Fibroblast of the conjunctiva (primary cell): ENCODE data around the gene PIGU.

Source experiments
- DNase-seq: peaks from one replicate; pipeline ENCODE4 v3.0.0-alpha.2; 2010; ENCODE audit warnings: low read depth

The PIGU gene

DNA sequence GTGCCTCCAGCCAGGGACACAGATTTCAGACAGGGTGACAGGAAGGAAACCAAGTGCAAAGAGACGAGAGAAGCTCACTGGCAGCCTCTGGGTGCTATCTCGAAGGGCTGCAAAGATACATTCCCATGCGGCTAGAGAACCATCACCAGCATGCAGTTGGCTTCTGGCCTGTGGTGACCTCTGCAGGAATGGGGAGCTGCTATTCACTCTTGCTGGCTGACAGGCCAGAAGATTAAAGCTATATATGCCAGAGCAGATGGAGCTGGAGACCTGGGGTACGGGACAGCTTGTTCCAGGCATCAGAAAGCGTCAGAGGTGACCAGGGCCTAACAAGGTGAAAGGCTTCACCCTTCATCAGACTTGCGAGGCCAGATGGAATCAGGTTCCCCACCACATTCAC lies 98.4 kb downstream of the PIGU start:
- no peak for DNase-seq

DNA sequence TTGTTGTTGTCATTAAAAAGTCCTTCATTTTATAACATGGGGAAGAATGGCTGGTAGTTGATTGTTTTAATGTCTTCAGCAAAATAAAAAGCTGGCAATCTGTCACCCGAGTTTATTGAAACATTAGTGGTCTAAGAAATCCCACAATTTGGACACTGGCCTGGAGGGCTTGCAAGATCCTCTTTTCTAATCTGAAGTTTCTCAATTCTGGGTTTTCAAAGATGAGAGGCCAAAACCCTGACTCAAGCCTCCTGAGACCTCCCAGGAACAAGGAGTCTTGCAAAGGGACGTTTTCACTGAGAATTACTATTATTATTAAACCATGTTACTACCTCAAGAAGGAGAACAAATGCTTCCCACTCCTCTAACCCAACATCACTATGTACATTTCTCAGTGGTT lies 98.9 kb downstream of the PIGU start:
- no peak for DNase-seq

DNA sequence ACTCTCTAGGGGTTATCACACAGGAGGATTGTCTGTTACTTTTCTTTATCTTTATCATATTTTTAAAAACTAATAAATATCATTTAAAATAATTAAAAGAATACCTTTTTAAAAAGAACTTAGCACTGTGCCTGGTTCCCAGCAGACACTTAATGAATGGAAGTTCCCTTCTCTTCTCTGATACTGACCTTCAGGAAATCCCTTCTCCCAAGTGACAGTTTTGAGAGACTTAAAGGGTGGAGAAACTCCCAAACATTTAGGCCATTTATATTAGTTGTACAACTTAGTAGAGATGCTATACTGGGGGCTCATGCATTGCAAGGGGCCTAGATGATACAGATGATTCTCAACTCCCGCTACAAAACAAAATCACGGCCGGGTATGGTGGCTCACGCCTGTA lies 99.8 kb downstream of the PIGU start:
- no peak for DNase-seq

DNA sequence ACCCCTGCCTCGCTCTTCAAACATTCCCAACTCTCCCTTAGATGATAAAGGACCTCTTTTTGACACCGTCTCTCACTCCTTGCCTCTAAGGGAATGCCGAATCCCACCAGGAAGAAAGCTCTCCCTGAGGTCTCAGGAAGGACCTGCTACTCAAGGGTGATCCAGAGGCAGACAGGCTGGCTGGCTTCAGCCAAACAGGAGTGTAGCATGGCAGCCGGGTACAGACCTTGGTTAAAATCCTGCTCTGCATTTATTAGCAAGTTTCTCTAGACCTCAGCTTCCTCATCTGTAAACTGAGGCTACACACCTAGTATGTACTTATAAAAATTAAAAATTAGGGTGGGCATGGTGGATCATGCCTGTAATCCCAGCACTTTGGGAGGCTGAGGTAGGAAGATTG lies 101.1 kb downstream of the PIGU start:
- no peak for DNase-seq

DNA sequence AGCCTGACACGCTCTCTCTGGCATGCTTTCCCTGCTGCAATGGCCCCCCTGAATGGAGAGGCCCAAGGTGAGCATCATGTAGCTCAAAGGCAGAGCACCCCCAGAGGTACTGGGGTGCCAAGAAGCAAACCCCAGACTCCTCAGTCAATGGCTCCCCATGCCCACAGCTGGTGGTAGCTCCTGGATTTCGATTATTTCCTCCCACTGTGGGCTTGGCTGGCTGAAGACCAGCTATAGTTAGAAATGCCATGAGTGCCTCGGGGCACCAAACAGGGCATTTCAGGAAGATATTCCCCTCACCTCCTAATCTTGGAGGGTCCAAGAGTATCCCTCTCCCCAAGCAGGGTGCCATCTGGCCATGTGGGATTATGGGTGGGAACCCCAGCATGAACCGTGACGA lies 101.6 kb downstream of the PIGU start:
- DNase-seq: no peak

DNA sequence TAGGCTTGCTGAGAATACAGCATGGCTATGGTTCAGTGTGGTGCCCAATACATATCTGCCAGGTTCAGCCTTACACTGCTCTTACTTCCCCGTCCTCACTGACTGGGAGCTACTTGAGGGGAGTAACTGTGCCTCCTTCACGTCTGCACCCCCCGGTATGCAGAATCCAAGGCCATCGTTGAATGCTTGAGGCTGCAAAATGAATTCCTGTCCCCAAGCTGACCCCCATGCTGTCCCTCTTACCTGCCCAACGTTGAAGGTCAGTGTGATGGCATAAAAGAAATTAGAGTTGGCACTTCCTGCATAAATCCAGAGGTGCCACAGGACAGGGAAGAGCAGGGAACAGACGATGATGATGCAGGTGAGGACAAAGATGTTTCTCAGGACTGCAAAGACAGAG lies 102.0 kb downstream of the PIGU start:
- no peak for DNase-seq

DNA sequence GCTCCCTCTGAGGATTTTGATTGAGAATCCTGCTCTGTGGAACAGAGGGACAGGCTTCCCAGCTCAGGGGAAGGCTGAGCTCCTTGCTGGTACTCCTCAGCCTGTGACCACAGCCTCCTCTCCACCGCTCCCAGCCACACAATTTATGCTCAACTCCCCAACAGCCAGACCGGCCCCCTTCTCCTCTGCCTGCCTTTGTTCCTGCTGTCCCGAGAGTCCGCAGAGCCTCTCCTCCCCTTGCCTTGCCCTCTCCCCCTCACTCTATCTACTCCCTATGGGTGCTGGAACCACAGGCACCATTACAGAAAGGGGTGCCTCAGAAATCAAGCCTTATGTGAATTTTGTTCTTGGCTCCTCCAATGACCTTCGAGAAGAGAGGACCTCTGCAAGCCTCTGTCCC lies 102.5 kb downstream of the PIGU start:
- DNase-seq: no peak

DNA sequence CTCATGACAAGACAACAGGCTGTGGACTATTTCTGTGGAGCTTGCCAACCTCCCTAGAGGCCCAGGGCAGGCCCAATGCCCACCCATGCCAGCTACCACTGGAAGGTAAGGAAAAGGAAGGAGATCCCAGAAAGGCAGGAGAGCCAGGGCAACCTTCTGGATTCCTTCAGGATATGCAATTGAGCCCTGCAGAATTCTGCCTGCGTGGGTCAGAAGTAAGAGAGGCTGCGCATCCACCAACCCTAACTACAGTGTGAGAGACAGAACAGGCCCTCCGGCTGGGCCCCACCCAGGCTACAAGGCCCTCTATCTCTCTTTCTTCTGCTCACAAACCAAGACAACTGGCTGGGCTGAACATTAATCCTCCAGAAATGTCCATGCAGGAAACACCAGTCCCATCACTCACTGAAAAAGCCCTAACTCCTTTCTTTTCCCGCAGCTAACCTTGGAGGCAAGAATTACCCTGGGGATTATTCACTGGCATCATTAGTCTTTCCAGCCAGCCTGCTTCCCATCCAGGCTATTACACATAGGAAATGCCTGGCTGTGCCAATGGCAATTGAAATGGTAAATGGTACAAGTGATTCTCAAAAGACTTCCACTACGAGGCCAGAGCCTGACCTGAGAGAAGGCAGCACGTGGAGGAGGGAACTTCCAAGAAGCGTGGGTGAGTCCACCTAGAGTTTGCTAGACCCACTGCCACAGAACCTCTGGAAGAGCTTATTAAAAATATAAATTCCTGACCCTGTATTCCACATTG lies 103.2 kb downstream of the PIGU start:
- no peak for DNase-seq

DNA sequence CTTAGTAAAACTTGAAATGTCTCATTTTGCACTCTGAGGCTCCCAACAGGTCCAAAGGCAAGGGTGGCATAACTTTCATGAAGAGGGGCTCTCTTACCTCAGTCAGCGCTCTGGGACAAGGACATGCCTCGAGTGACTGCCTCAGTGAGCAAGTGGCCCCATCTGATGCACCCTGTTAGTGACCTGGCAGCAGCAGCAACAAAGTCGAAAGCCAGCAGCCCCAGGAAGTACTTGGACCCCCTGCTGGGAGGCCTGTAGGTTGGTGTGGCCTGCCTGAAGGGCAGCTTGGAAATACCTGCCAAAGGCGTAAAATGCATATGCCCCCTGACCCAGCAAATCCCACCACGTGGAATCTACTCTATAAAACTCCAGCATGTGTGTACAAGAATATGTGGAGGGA lies 105.1 kb downstream of the PIGU start:
- DNase-seq: no peak

DNA sequence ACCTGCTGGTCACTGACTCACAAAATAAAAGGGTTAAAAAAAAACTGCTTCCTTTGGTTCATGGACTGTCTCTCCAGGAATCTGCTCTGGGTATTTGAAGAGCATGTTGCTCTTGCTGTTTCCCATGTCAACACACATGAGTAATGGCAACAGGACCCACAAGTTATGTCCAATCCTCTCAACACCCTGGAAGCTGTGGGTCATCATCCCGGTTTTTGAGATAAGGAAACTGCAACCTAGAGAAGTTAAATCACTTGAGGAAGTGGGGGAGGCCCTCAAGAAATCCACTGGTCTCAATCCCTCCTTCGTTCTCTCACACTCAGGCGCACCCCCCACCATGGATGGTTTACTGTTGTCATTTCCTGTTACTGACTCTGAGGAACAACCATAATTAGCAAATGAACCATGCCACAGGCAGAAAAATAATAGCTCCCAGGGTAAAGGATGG lies 106.0 kb downstream of the PIGU start:
- DNase-seq: no peak

DNA sequence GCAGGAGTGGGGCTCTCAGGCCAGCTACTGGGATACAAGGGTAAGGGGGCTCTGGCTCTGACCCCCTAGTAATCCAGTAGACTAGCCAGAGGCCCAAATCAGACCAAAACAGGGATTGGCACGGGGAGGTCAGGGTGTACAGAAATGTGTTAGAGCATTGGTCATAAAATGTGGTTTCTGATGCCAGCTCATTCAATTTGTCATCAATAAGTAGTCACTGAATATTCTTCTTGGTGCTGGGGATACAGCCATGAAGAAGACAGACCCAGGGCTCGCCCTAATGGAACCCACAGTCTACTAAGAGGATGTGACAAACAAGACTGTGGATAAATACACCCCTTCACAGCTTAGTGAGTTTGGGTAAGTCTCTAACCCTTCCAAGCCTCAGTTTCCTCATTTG lies 107.3 kb downstream of the PIGU start:
- no peak for DNase-seq

DNA sequence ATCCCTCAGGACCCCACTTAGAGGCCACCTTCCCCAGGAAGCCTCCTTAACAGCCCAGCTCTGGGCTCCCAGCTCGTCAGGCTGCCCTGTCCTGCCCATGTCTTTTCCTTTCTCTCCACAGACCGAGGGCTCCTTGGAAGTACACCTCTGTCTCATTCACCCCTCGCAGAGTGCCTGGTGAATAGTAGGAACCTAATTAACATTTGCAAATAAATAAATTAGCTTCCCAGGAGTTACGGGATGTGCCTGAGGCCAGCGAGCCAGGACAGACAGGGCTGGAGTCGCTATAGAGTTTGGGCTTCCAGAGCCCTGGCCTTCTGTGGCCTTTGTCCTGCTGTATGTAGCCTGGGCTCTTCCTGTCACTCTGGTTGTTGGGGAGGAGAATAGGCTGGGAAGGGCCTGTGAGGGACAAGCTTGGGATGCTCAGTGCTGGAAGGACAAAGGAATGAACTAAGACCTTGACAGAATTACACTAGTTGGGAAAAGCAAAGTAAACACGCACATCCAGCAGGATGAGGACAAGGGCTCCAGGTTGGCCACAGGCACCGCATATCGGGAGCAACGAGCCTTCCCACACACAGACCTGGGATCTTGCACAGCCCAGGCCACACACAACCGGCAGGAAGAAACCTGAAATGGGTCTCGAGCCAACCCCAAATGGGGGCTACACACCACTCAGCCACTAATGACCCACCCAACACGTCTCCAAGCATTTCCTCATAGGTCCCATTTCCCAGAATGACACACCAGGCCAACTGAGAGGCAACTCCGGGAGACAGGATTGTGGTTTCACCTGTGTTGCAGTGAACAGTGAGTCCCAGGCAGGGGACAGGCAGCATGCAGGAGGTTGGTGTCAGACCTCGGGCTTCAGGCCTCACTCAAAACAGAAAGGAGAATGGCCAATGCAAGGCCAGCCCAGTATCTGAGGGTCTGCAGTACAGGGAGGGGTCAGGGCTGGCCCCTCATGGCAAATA lies 108.7 kb downstream of the PIGU start:
- no peak for DNase-seq

DNA sequence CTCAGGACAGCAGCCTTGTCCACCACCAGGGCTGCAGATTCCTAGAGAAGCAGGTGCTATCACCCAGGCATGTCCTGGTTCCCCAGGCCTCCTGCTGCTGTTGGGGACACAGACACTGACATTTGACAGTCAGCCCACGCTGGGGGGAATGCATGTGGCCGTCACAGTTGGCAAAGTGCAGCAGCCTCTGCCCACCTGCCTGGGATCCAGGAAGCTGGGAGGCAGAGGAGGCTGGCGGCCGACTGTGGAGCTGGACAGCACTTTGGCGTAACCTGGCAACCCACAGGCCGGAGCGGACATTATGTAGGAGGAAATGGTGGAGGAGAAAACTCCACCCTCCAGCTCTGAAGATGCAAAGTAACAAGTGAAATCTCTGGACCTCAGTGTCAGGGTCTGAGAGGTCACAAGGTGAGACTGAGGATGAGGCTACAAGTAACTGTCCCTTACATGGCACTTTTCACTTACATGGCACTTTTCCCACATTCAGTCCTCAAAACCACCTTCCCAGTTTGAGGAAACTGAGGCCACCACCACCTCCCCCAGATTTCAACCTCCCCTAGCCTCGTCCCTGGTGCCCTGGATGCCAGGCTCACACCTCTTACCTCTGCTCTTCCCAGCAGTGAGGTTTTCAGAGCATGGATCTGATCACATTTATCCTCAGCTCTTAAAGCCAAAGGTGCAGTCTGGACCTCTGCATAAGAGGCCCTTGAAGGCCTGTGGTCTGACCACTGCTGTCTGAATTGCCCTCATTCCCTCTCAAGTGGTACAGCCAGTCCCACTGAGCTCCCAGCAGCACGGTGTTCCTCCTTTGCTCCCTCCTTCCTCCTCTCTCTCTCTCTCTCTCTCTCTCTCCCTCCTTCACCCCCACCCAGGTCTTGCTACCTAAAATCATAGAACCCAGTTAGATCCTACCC lies 109.7 kb downstream of the PIGU start:
- no peak for DNase-seq

DNA sequence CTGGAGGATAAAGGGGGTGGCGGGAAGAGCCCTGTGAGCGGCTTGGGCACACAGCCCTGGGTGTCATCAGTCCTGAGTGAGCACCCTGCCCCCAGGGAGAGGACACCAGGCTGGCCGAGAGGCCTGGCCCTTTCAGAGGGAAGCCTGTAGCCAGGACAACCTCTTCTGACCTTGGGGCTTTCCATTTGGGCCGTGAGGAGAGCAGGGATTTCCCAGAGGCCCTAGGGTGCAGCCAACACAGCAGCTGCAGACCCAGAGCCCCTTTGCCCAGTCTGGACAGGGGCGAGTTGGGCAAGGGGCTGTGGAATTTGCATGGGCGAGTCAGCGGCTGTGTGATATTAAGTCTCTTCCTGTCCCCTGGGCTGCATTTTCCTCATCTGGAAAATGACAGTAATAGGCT lies 112.1 kb downstream of the PIGU start:
- no peak for DNase-seq

DNA sequence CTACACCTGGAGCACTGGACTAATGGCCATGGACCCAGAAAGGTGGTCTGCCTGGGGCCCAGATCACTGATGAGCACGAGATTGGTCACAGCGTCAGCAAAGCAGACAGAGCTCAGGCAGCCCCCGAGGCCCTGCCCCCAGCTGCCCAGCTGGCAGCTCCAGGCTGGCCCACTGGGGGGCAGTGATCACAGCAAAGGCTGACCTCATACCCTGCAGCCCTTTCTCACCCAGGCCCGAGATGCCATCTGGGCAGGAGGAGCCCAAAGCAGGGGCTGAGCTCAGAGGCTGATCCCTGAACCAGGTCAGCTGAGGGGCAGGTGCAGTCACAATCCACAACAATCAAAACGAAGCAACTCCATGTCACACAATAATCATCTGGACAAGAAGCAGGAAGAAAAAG lies 114.3 kb downstream of the PIGU start:
- no peak for DNase-seq

DNA sequence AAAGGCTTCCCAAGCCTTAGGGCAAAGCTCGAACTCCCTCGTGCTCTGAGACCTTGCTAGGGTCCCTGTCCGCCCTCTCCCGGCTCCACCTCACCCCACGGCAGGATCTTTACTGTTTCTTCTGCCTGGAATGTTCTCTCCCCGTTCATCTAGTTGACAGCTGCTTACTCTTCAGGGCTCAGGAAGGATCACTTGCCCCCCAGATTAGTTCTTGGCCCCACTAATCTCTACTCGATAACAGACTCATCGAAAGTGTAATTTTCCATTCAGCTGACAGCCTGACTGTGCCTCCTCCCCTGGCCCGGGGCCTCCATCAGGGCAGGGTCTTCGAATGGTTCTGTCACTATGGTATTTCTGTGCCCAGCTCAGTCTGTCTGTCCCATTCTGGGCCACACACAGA lies 115.2 kb downstream of the PIGU start:
- no peak for DNase-seq

DNA sequence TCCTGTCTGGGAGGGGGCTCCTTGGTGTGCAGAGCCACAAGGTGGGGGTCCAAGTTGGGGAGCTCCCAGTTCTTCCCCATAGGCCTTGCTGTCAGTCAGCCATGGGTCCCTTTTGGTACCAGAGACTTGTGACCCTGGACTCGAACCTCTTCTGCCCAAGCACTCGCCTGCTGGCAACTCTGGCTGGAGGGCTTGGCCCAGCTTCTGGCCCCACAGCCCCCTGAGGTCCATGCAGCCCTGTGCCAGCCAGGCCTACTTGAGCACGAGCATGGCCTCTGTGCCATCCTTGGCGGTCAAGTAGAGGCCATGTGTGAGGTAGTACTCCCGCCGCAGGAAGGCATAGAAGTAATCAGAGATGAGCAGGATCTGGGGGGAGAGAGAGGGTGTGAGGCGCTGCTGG lies 116.3 kb downstream of the PIGU start:
- DNase-seq: no peak

DNA sequence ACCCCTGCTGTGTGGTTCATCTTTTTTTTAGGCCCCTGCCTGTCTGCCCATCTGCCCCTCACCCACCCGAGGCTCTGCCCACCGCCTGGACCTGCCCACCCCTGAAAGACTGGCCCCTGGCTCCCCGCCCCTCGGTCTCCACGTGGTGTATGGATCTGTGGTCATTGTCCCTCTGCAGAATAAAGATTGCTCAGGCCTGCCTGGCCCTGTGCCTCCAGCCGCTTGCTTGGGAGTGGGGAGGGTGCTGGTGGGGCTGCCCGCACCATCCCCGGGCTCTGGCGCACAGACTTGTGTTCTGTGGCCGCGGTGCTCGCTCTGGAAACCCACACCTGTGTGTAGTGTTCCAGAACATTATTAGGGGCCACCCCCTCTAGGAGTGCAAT lies 116.8 kb downstream of the PIGU start:
- no peak for DNase-seq

DNA sequence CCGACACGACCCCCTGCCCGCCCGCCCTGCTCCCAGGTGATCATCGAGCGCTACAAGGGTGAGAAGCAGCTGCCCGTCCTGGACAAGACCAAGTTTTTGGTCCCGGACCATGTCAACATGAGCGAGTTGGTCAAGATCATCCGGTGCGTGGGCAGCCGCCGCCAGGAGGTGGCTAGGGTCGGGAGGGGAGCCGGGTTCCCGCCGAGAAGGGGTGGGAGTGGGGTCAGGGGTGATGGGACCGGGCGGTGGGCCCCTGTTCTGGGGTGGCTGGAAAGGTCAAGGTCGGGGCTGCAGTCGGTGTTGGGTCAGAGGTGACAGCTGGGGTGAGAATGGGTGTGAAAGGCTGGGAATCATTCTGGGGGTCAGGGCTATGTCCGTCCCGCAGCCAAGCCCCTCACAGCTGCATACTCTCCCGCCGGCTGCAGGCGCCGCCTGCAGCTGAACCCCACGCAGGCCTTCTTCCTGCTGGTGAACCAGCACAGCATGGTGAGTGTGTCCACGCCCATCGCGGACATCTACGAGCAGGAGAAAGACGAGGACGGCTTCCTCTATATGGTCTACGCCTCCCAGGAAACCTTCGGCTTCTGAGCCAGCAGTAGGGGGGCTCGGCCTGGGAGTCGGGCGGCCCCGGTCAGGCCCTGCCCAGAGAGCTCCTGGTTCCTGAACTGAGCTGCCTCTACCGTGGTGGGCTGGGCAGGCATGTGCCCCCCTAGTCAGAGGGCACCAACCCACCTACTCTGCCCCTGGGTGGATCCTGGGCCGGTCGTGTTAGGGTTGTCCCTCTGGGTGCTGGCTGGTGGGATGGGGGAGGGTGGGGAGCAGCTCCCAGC lies 117.4 kb downstream of the PIGU start:
- DNase-seq: no peak

DNA sequence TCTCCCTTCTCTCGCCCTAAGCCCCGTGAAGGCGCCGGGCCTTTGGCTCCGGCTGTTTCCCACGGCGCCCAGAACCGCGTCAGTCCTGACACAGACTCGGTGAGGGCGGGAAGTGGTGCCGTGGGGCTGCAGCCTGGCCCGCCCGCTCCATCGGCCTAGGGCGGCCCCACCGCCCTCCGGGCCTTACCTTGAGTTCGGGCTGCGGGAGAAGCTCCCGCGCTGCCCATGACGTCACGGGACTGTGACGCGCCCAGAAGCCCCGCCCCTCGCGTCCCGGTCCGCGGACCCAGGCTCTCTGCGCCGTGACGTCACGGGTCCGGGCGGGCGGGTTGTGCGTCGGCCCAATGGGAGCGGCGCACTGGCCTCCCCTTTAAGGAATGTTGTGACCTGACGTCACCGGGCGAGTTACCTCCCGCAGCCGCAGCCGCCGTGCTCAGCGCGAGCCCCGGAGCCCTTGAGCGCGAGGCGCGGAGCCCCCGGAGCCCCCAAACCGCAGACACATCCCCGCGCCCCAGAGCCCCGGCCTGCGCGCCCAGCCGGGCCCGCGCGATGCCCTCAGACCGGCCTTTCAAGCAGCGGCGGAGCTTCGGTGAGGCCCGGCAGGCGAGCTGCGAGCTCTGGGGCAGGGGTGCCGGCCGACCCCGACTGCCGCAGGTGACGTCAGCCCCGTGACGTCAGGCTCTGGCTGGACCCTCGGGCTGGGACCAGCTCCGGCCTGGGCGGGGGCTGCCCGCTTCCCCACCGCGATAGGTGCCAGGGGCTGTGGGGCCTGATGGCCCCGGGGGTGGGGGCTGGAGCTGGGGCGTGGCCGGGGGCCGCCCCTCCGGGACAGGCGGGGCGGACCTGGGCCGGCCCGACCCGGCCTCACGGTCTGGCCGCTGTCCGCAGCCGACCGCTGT lies 118.3 kb downstream of the PIGU start, which contains the start of gene MAP1LC3A:
Gene MAP1LC3A (plus strand): TSS at position 399 of the 899 bp plus-strand sequence. CDS start 151 bp downstream, at position 550.
- DNase-seq: peak; percentile 91
